Measurements from ENCODE around the gene GAA.
"Not testable (repeated sequence)": the region's sequence is repeated elsewhere in the genome, so short reads cannot be mapped to it uniquely, and the experiment has no call there.

GAA gene

GRCh38 chr17:80084773-80085172, 16.6 kb upstream of the GAA start:
- DNase-seq: no peak

- peak; percentile 24 to 39 for DNase-seq
These were observed 15.3 kb upstream of the GAA start for GRCh38 chr17:80086081-80086480.

- no peak for DNase-seq
These were observed 14.8 kb upstream of the GAA start for GRCh38 chr17:80086616-80087015.

DNA sequence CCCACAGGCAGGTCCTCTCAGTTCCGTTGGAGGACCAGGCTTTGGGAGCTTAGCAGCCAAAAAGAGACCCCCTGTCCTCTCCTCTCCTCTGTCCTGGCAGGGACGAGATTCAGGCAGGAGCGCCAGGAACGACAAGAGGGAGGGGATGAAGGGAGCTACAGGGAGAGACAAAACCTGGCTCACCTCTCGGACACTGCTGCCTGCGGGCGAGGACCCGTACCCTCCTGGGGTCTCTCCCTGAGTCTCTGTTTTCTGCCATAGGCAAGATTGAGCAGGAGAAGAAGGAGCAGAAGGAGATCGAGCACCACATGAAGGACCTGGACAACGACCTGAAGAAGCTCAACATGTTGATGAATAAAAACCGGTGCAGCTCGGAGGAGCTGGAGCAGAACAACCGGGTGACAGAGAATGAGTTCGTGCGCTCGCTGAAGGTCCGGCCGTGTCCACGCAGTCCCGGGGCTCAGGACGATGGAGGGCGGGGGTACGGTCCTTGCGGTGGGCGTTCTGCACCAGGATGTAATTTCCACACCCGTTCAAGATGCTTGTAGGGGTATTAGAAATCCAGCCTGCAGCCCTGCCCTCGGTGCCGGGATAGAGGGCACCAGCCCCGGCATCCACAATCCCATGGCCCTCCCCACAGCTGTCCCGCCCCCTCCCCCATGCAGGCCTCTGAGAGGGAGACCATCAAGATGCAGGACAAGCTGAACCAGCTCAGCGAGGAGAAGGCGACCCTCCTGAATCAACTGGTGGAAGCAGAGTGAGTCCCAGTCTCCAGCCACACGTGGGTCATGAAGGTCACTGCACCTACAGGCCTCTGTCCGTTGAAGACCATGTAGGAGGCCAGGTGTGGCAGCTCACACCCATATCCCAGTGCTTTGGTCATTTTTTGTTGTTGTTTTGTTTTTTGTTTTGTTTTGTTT, 13.8 kb upstream of the GAA start:
- DNase-seq: no peak

- DNase-seq: no peak
These were observed 11.6 kb upstream of the GAA start for GRCh38 chr17:80089762-80090161.

GRCh38 chr17:80090164-80090563, 11.2 kb upstream of the GAA start:
- not testable (repeated sequence) for DNase-seq

- no peak for DNase-seq
These were observed 10.0 kb upstream of the GAA start for GRCh38 chr17:80091376-80091775.

DNA sequence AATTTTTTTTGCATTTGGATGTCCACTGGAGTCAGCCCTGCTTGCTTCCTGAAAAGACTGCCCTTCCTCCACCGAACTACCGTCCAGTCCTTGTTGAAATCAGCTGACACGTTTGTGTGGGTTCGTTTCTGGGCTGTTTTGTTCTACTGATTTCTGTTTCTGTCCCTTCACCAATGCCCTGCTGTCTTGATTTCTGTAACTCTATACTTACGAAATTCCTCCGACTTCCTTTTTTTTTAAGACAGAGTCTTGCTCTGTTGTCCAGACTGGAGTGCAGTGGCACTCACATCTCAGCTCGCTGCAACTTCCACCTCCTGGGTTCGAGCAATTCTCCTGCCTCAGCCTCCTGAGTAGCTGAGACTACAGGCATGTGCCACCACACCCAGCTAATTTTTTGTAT, 8.4 kb upstream of the GAA start:
- DNase-seq: no peak

DNA sequence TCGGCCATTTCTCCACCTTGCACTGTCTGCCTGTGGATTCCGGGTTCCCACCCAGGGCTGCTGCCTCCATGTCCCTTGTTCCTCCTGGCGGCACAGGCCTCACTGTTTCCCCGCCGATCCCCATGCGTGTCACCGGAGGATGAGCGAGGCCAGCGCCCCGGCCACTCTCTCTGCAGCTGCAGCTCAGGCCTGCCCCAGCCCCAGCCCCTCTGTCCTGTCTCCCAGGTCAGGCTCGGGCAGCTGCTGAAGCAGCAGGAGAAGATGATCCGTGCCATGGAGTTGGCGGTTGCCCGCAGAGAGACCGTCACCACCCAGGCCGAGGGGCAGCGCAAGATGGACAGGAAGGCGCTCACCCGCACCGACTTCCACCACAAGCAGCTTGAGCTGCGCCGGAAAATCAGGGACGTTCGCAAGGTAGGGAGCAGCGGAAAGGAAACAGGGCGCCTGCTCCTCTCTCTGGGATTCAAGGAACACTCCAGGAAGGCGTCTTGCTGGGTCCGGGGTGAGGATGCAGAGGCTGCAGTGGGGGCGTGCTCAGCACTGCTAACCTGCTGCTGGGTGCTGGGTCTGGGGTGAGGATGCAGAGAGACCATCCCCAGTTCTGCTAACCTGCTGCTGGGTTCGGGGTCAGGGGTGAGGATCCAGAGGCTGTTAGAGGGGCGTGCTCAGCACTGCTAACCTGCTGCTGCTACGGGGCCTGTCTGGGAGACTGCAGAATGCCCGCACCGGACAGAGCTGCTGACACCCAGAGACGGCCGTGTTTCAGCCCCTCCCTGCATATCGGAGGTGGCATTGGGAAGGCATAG, 6.1 kb upstream of the GAA start:
- no peak for DNase-seq

- DNase-seq: no peak
These were observed 5.4 kb upstream of the GAA start for GRCh38 chr17:80095844-80096475.

GRCh38 chr17:80096561-80097021, 4.8 kb upstream of the GAA start:
- DNase-seq: no peak

- DNase-seq: no peak
These were observed 4.2 kb upstream of the GAA start for GRCh38 chr17:80097127-80097621.

DNA sequence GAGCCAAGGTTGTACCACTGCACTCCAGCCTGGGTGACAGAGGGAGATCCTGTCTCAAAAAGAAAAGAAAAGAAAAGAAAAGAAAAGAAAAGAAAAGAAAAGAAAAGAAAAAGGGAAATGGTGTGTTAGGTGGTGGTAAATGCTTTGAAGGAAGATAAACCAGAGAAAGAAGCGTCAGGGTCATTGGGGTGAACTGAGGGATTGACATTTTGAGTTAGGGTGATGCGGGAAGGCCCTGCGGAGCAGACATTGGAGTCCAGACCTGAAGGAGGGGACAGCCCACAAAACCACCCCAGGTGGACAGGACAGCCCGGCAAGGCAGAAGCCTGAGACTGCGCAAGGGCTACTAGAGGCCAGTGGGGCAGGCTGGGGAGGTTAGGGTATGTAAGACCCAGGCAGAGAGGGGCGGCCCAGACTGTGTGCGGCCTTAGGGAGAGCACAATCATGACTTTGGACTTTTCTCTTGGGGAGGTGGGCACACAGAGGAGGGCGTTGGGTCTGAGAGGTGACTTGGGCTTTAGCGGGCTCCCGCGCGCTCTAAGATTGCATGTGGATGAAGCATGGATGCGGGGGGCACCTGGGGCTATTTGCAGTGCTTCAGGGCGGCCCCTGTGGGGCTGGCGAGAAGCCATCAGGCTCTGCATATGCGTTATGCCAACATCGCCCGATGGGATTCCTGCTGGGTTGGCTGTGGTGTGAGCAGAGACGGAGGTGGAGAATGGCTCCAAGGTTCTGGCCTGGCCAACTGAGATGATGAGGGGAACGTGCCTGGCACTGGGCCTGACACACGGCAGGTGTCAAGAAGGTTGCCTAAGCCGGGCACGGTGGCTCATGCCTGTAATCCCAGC, 3.3 kb upstream of the GAA start:
- DNase-seq: no peak

DNA sequence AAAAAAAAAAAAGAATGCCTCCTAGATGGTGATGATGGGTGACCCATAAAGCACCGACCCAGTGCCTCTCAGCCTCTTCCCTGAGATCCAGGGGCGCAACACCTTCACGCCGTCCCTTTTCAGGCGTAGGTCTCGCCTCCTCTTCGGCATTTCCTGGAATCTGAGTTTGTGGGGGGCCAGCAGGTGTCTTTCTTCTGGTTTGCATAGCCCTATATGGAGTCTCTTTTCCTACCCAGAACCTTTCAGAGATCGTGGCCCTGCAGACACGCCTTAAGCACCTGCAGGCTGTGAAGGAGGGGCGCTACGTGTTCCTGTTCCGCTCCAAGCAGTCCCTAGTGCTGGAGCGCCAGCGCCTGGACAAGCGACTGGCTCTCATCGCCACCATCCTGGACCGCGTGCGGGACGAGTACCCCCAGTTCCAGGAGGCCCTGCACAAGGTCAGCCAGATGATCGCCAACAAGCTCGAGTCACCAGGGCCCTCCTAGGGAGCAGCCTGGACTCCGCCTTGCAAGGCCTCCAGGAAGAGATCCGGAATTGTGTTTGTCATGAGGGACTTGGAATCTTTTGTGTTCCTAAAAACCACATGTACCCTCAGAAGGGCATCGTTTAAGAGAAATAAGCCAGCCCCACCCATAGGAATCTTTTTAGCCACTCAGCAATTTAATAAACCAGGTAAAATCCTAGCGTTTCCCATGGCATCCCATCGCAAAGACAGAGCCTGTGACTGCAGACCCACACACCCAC, 1.9 kb upstream of the GAA start:
- no peak for DNase-seq

- no peak for DNase-seq
These were observed 1.4 kb upstream of the GAA start for GRCh38 chr17:80100035-80100323.

- DNase-seq: no peak
These were observed 724 bp downstream of the GAA start for GRCh38 chr17:80101946-80102663.

DNA sequence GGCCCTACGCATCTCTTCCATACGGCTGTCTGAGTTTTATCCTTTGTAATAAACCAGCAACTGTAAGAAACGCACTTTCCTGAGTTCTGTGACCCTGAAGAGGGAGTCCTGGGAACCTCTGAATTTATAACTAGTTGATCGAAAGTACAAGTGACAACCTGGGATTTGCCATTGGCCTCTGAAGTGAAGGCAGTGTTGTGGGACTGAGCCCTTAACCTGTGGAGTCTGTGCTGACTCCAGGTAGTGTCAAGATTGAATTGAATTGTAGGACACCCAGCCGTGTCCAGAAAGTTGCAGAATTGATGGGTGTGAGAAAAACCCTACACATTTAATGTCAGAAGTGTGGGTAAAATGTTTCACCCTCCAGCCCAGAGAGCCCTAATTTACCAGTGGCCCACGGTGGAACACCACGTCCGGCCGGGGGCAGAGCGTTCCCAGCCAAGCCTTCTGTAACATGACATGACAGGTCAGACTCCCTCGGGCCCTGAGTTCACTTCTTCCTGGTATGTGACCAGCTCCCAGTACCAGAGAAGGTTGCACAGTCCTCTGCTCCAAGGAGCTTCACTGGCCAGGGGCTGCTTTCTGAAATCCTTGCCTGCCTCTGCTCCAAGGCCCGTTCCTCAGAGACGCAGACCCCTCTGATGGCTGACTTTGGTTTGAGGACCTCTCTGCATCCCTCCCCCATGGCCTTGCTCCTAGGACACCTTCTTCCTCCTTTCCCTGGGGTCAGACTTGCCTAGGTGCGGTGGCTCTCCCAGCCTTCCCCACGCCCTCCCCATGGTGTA, 1.5 kb downstream of the GAA start:
- no peak for DNase-seq

DNA sequence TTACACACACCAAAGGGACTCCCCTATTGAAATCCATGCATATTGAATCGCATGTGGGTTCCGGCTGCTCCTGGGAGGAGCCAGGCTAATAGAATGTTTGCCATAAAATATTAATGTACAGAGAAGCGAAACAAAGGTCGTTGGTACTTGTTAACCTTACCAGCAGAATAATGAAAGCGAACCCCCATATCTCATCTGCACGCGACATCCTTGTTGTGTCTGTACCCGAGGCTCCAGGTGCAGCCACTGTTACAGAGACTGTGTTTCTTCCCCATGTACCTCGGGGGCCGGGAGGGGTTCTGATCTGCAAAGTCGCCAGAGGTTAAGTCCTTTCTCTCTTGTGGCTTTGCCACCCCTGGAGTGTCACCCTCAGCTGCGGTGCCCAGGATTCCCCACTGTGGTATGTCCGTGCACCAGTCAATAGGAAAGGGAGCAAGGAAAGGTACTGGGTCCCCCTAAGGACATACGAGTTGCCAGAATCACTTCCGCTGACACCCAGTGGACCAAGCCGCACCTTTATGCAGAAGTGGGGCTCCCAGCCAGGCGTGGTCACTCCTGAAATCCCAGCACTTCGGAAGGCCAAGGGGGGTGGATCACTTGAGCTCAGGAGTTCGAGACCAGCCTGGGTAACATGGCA, 2.2 kb downstream of the GAA start:
- peak in 1 of 2 experiments; percentile 43 for DNase-seq

GRCh38 chr17:80104321-80104955, 3.1 kb downstream of the GAA start:
- DNase-seq: peak; percentile 77 to 81
